Brain microvascular endothelial cell (primary cell): ENCODE data around the gene CDK16.

Source experiments
- DNase-seq: peaks from one replicate; pipeline ENCODE4 v3.0.0-alpha.2; 2020
- H3K27ac ChIP-seq: fragments of 250-450 bp; sonication (Bioruptor Pico); 2 replicates; pipeline ENCODE4 v1.5.1; 2020; ENCODE audit warnings: mild to moderate bottlenecking, moderate library complexity
- H3K27me3 ChIP-seq: fragments of 250-450 bp; sonication (Bioruptor Pico); replicated peaks from 2 replicates; pipeline ENCODE4 v1.5.1; 2020; ENCODE audit warnings: mild to moderate bottlenecking
- H3K36me3 ChIP-seq: fragments of 250-450 bp; sonication (Bioruptor Pico); replicated peaks from 2 replicates; pipeline ENCODE4 v1.5.1; 2020; ENCODE audit warnings: mild to moderate bottlenecking
- H3K4me3 ChIP-seq: 2 replicates; pipeline ENCODE4 v1.5.1; 2011; ENCODE audit warnings: low read depth, mild to moderate bottlenecking, control low read depth, low read length, moderate library complexity
- in situ Hi-C: cut with HindIII; loops from 2 replicates; pipeline ENCODE4 v1.10.0; 2017; ENCODE audit warnings: low sequenced_read_pairs, low pct_ligation_motif_present
- TF ChIP-seq, protein P1 (sequence below): IDR thresholded peaks from 2 replicates; pipeline ENCODE4 v1.5.1; 2011; ENCODE audit warnings: low read depth, mild to moderate bottlenecking, moderate library complexity, low read length, control low read depth, inconsistent platforms; ENCODE audit errors: missing control alignments

CDK16 gene

DNA sequence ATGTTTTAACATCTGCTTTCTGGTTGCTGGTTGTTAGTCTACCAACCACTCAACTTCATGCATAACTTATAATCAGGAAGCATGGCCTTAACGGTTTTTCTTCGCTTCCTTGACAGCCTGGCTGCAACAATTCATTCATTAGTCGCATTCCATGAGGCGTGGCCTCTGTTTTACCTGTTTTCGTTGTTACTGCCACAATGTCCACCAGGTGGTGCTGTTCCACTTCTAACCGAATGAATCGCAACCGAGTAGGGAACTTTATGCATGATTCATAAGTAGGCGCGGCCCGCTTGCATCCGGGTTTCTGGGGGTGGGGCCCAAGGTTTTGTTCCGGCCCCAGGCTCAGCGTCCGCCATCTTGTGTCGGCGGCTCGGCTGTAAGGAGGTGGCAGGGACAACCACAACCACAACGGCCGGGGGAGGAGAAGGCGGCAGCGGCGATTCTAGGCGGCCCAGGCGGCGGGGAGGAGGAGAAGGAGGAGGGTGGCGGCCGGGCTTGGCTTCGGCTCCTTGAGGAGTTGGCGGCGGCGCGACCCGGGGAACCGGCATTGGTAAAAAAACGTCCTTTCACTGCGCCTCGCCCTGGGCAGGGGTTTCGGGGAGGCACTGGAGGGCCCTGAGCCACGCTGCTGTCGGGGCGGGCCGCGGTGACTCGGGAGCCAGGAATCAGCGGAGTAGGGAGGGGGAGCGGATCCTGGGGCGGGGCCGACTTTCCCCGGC is 24.8 kb upstream of the CDK16 start, which contains the start of gene UBA1:
Gene UBA1 (plus strand): TSS at position 355 of the 719 bp plus-strand sequence. CDS start 4,974 bp downstream, outside the sequence.
- in situ Hi-C loops: no loop called here
- Histone ChIP-seq H3K36me3 (peaks cover 15% of the 10 kb centered on the region), H3K27ac (peak within 1 kb of the TSS; percentile 87), H3K4me3 (peak within 1 kb of the TSS; percentile 91), H3K27me3 (no peaks in the 10 kb centered on the region)
- peak; percentile 97 for DNase-seq
- TF ChIP-seq, protein P1, sequence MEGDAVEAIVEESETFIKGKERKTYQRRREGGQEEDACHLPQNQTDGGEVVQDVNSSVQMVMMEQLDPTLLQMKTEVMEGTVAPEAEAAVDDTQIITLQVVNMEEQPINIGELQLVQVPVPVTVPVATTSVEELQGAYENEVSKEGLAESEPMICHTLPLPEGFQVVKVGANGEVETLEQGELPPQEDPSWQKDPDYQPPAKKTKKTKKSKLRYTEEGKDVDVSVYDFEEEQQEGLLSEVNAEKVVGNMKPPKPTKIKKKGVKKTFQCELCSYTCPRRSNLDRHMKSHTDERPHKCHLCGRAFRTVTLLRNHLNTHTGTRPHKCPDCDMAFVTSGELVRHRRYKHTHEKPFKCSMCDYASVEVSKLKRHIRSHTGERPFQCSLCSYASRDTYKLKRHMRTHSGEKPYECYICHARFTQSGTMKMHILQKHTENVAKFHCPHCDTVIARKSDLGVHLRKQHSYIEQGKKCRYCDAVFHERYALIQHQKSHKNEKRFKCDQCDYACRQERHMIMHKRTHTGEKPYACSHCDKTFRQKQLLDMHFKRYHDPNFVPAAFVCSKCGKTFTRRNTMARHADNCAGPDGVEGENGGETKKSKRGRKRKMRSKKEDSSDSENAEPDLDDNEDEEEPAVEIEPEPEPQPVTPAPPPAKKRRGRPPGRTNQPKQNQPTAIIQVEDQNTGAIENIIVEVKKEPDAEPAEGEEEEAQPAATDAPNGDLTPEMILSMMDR: peak; percentile 85

DNA sequence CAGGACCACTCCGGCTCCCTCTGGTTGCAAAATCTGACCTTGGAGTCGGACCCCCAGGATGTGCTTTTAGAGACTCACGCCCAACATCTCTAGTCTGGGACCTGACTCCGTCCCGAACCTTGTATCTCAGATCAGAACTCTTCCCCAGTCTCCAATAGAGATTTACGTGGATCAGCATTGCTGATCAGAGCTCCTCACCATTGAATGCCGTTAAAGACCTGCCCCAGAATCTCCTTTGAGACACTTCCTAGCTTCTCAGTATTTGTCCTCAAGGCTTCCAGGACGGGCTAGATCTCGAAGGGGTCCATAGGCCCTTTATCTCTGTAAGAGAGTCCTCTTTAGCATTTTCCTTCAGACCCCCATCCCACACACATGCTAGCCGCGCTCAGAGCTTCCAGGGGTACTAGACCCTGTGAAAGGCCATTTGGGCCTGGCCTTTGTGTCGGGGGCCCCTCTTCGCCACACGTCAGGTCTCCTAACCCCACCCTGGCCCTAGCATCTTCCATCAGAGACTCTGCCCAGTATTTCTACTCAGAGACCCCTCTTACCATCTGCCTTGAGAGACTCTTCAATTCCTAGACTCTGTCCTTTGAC is 24.2 kb upstream of the CDK16 start:
- no peak for DNase-seq
- TF ChIP-seq, protein P1: no peak
- H3K27ac ChIP-seq: peak overlapping the region; percentile 87
- peak overlapping the region; percentile 91 for H3K4me3 ChIP-seq
- in situ Hi-C loops: no loop called here
- H3K27me3 ChIP-seq: no peaks in the 10 kb centered on the region
- H3K36me3 ChIP-seq: peaks cover 21% of the 10 kb centered on the region

DNA sequence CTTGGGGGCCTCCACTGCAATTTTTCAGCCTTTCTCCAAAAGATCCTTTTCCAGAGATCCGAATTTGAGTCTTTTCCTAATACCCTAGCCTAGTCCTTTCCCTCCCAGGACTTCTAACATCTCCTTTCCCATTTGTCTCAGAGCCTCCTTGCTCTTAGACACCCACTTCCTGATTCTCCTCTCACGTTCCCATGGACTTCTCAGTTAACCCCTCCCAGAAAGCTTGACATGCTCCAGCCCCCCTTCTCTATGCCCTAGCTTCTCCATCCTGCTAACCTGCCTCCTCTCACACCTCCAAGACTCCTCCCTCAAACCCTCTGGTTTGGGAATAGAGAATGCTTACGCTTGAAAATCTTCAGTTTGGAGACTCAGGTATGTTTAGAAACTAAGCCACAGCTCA is 22.4 kb upstream of the CDK16 start:
- TF ChIP-seq, protein P1: no peak
- DNase-seq: no peak
- Histone ChIP-seq H3K4me3 (peak overlapping the region; percentile 22), H3K36me3 (peaks cover 39% of the 10 kb centered on the region), H3K27ac (no peak overlapping the region), H3K27me3 (no peaks in the 10 kb centered on the region)
- in situ Hi-C loops: no loop called here

DNA sequence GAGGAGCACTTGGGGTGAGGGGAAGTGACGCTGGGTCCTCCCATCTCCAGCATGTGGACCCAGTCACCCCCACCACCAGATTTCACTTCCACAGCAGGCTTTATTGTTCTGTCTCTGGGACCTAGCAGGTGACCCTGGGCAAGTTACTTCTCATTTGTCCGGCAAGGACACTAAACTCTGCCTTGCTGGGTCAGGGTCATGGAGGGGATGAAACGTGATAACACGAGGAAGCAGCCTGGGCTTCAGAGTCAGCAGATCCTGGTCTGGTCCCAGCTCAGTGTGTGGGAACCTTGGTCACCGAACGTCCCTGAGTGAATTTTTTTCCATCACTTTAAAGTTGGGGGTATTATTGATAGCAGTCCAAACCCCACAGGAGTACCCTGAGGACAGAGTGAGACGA is 21.0 kb upstream of the CDK16 start:
- Histone ChIP-seq H3K36me3 (peaks cover 54% of the 10 kb centered on the region), H3K4me3 (peak overlapping the region; percentile 9), H3K27me3 (no peaks in the 10 kb centered on the region), H3K27ac (no peak overlapping the region)
- DNase-seq: no peak
- TF ChIP-seq, protein P1: no peak
- in situ Hi-C loops: no loop called here

DNA sequence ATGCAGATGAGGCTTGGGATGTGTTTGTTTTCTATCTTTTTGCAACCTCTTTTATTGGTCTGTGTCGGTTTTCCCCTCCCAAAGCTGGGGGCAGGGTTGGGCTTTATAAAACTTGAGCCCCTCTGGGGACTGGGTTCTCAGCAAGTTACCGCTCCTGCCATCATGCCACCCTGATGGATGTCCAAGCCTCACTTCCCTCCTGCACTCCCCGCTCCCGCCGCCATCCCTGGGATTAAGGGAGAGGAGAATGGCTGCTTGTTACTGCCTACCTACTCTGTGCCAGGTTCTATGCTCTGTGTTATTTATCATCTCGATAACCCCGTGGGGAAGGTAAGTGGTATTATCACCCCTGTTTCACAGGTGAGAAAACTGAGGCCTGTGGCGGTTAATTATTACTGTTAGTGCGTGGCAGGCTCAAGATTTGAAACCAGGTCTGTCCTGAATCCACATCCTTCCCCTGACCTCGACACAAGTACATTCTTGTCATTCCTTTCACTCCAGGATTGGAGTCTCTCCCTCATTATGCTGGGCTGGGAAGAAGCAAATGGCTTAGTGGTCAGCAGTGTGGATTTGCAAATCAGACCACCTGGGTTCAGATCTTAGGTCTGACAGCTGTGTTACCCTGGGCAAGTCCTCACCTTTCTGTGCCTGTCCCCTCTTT is 20.3 kb upstream of the CDK16 start:
- H3K4me3 ChIP-seq: no peak overlapping the region
- no peak for DNase-seq
- in situ Hi-C loops: no loop called here
- TF ChIP-seq, protein P1: no peak
- H3K36me3 ChIP-seq: peaks cover 60% of the 10 kb centered on the region
- no peaks in the 10 kb centered on the region for H3K27me3 ChIP-seq
- H3K27ac ChIP-seq: no peak overlapping the region
